Left ventricle myocardium inferior (tissue), 1 donor: ENCODE data around the gene CGB8. TPM values are rescaled to one million over a fixed set of nuclear protein-coding genes. Genes with fewer than 3 reads are reported as not detected.
A peak's percentile ranks its signal among the peaks of the same experiment; 100 is the strongest.

Experiments
- DNase-seq: peaks from one replicate; pipeline ENCODE4 v3.0.0-alpha.2; 2020
- H3K27ac ChIP-seq: fragments of 200-600 bp; replicated peaks from 2 replicates; pipeline ENCODE4 v1.8.0; 2021
- H3K27me3 ChIP-seq: fragments of 200-600 bp; 2 replicates; pipeline ENCODE4 v1.8.0; 2021; ENCODE audit warnings: low read depth
- H3K36me3 ChIP-seq: fragments of 200-600 bp; 2 replicates; pipeline ENCODE4 v1.8.0; 2021
- H3K4me1 ChIP-seq: fragments of 200-600 bp; 2 replicates; pipeline ENCODE4 v1.8.0; 2021
- H3K4me3 ChIP-seq: fragments of 200-600 bp; 2 replicates; pipeline ENCODE4 v1.8.0; 2021; ENCODE audit warnings: mild to moderate bottlenecking, moderate library complexity
- H3K9me3 ChIP-seq: fragments of 200-600 bp; replicated peaks from 2 replicates; pipeline ENCODE4 v1.8.0; 2021
- intact Hi-C: fragments of 100-400 bp; cut with micrococcal nuclease; formaldehyde crosslinking; loops from one replicate; pipeline ENCODE4 v1.11.0; 2022
- total RNA-seq: library from RNA; stranded (reverse); fragmentation: NEBNext Ultra II Directional; extraction: Animal tissue kit (Norgen Biotek cat#: 25700); gene quantifications from one replicate; pipeline ENCODE4 v1.2.1, GENCODE V29; 2021
- TF ChIP-seq, protein P1 (sequence below): fragments of 200-600 bp; IDR thresholded peaks from 2 replicates; pipeline ENCODE4 v1.8.0; 2021; ENCODE audit warnings: antibody characterized with exemption, mild to moderate bottlenecking, borderline replicate concordance
- donor health status: DM: no; HTN: yes; CAD: no; lungs with severe emphysema.

CGB8 gene
- total RNA-seq, 1 donor from 2014 or later = not detected

DNA sequence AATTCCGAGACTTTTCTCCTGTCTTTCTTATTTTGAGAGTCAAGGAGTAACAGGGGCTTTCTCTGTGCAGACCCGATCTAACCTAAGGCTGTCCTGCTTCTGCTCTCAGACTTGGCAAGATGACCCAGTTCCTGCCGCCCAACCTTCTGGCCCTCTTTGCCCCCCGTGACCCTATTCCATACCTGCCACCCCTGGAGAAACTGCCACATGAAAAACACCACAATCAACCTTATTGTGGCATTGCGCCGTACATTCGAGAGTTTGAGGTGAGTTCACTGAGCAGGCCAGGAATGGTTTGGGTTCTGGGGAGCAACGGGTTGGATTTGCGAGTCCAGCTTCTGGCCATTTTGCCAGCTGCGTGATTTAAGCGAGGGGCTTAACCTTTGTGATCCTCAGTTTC, 37.4 kb upstream of the CGB8 start:
- DNase-seq = no peak
- H3K4me1 ChIP-seq = peaks cover 45% of the 10 kb centered on the region
- no peaks in the 10 kb centered on the region for H3K9me3 ChIP-seq
- H3K27ac ChIP-seq = peak overlapping the region; percentile 86
- peaks cover 33% of the 10 kb centered on the region for H3K36me3 ChIP-seq
- H3K27me3 ChIP-seq = no peaks in the 10 kb centered on the region
- intact Hi-C loops = no loop called here
- H3K4me3 ChIP-seq = peak overlapping the region; percentile 89
- TF ChIP-seq, protein P1, sequence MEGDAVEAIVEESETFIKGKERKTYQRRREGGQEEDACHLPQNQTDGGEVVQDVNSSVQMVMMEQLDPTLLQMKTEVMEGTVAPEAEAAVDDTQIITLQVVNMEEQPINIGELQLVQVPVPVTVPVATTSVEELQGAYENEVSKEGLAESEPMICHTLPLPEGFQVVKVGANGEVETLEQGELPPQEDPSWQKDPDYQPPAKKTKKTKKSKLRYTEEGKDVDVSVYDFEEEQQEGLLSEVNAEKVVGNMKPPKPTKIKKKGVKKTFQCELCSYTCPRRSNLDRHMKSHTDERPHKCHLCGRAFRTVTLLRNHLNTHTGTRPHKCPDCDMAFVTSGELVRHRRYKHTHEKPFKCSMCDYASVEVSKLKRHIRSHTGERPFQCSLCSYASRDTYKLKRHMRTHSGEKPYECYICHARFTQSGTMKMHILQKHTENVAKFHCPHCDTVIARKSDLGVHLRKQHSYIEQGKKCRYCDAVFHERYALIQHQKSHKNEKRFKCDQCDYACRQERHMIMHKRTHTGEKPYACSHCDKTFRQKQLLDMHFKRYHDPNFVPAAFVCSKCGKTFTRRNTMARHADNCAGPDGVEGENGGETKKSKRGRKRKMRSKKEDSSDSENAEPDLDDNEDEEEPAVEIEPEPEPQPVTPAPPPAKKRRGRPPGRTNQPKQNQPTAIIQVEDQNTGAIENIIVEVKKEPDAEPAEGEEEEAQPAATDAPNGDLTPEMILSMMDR = no peak

DNA sequence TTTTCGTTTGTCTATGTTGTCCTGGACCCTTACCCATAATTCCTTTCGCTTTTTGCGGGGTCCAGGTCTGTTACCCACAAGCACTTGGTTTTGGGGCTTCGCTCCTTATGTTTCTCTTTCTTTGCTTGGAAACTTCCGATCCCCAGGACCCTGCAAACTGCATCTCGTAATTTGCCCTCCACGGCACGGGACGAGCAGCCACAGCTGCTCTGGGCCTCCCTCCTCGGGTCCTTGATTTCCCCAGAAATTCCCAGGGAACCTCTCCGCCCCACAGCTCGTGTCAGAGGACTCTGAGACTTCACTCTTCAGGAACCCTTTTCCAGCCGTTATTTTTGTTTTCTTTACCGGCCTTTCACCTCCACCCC, 36.9 kb upstream of the CGB8 start:
- Histone ChIP-seq H3K4me3 (peak overlapping the region; percentile 89), H3K36me3 (peaks cover 29% of the 10 kb centered on the region), H3K4me1 (peaks cover 45% of the 10 kb centered on the region), H3K9me3 (no peaks in the 10 kb centered on the region), H3K27me3 (no peaks in the 10 kb centered on the region), H3K27ac (peak overlapping the region; percentile 86)
- intact Hi-C loops = no loop called here
- DNase-seq = no peak
- TF ChIP-seq, protein P1 = no peak

DNA sequence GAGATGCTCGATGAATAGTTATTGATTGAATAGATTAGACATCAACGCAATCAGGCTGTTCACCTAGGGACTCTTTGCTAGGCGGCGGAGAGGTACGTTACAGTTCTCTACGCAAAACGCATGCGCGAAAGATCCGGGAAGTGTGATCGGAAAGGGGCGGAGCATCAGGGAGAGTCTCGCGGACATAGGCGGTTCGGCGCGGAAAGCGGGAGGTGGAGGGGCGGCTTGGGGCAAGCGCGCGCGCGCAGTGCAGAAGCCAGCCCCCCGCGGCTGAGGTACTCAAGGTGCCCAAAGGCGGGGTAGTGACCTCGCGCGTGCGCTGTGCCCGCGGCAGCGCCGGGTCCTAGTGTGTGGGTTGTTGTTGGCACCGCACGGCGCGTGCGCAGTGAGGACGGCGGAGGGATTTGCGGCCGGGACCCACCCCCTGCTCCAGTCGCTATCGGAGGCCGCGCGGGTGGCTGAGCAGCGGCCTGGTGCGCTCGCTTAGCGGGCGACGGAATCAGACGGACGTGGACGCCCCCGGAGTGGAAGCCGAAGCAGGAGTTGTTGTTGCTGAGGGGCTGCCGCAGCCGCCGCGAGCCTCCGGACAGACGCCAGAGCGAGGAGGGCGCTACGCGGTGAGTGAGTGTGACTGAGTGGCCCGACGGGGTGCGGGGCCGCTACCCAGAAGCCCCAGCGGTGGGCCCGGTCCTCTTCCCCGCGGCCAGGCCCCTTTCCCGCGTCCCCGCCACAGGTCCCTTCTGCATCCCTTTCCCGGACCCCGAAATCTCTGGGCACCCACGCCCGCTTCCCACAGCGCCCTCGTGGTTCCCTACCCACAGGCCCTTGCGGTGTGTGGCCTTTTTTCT, 36.3 kb upstream of the CGB8 start, which contains the start of gene SNRNP70:
SNRNP70 (plus strand) TSS at position 432 of the 848 bp plus-strand sequence. CDS start 964 bp downstream, outside the sequence.
- Histone ChIP-seq H3K9me3 (no peaks in the 10 kb centered on the region), H3K36me3 (peaks cover 23% of the 10 kb centered on the region), H3K4me1 (peaks cover 45% of the 10 kb centered on the region), H3K27me3 (no peaks in the 10 kb centered on the region), H3K4me3 (peak within 1 kb of the TSS; percentile 89), H3K27ac (peak within 1 kb of the TSS; percentile 86)
- peak; percentile 99 for DNase-seq
- TF ChIP-seq, protein P1 = no peak
- intact Hi-C loops = no loop called here

DNA sequence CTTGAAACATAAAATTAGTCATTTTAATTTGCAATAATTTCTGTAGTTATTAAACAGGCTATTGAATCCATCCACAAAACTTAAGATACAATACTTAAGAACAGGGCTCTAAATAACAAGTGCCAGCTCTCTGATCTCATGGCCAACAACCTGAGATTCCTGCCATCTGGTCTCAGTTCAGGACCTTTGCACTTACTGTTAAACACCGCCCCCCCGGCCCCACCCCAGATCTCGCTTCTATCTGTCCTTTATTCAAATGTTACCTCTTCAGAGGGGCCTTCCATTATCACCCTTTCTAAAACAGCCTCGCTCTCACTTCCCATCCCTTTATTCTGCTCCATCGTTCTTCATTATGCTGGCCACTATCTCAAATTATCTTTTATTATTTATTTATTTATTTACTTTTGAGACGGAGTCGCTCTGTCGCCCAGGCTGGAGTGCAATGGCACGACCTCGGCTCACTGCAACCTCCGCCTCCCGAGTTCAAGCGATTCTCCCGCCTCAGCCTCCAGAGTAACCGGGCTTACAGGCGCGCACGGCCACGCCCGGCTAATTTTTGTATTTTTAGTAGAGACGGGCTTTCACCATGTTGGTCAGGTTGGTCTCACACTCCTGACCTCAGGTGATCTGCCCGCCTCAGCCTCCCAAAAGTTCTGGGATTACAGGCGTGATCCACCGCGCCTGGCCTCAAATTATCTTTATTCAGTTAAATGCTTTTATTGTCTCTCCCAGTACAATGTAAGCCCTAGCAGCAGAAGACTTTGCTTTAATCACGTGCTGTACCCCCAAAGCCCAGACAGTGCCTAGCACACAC, 35.5 kb upstream of the CGB8 start:
- Histone ChIP-seq H3K27ac (peak overlapping the region; percentile 86), H3K36me3 (peaks cover 16% of the 10 kb centered on the region), H3K9me3 (no peaks in the 10 kb centered on the region), H3K4me3 (peak overlapping the region; percentile 89), H3K27me3 (no peaks in the 10 kb centered on the region), H3K4me1 (peaks cover 45% of the 10 kb centered on the region)
- no peak for DNase-seq
- TF ChIP-seq, protein P1 = no peak
- intact Hi-C loops = no loop called here

DNA sequence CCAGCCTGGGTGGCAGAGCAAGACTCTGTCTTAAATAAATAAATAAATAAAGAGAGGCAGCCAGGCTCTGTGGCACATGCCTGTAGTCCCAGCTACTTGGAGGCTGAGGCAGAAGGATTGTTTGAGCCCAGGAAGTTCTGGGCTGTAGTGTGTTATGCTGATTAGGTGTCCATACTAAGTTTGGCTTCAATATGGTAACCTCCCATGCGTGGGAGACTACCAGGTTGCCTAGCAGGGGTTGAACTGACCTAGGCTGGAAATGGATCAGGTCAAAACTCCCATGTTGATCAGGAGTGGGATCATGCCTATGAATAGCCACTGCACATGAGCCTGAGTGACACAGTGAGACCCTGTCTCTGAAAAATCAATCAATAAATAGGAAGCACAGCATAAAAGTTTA, 32.4 kb upstream of the CGB8 start:
- no peaks in the 10 kb centered on the region for H3K27me3 ChIP-seq
- no peak overlapping the region for H3K27ac ChIP-seq
- intact Hi-C loops = no loop called here
- TF ChIP-seq, protein P1 = no peak
- no peak for DNase-seq
- H3K9me3 ChIP-seq = no peaks in the 10 kb centered on the region
- H3K4me3 ChIP-seq = no peak overlapping the region
- H3K4me1 ChIP-seq = peaks cover 16% of the 10 kb centered on the region
- H3K36me3 ChIP-seq = no peaks in the 10 kb centered on the region
